Measurements from ENCODE around the gene CDKN1B. TPM values are rescaled to one million over a fixed set of nuclear protein-coding genes. Genes with fewer than 3 reads are reported as not detected.
A peak's percentile ranks its signal among the peaks of the same experiment; 100 is the strongest.

Gene CDKN1B
- total and polyA plus RNA-seq, 2 of the 13 experiments (the other 11 are each of a cell fraction or from before 2014, with no cell fraction given) = 20.1 to 37.2 TPM

- no peak for TF ChIP-seq NFAT5 (CRISPR knock-in tag; IDR thresholded peaks at IDR 0.05)
- TF ChIP-seq ZFAT (CRISPR knock-in tag; conservative IDR thresholded peaks at IDR 0.05) = no peak
- no peak for TF ChIP-seq ZNF232 (CRISPR knock-in tag; IDR thresholded peaks at IDR 0.05; ENCODE audit: borderline replicate concordance)
- TF ChIP-seq MYPOP (CRISPR knock-in tag; IDR thresholded peaks at IDR 0.05) = peak; percentile 85
- no peak for TF ChIP-seq SCMH1 (CRISPR knock-in tag; IDR thresholded peaks at IDR 0.05; ENCODE audit: borderline replicate concordance)
- TF ChIP-seq ZSCAN29 (CRISPR knock-in tag; conservative IDR thresholded peaks at IDR 0.05) = no peak
- no peak for TF ChIP-seq GABPA (IDR thresholded peaks at IDR 0.05; ENCODE audit: low read depth, low read length)
- TF ChIP-seq GABPA (CRISPR knock-in tag; IDR thresholded peaks at IDR 0.05; ENCODE audit: low read depth) = no peak
- TF ChIP-seq POLR2A (IDR thresholded peaks at IDR 0.05; ENCODE audit: insufficient read depth in 1 of 2, low read depth in 2 of 2, low read length in 2 of 2) = peak; percentile 30 to 58; a peak in 3 of 4 replicates
- TF ChIP-seq ZNF564 (CRISPR knock-in tag; IDR thresholded peaks at IDR 0.05) = peak; percentile 98
- no peak for TF ChIP-seq NCOA2 (CRISPR knock-in tag; IDR thresholded peaks at IDR 0.05)
- no peak for TF ChIP-seq MYNN (CRISPR knock-in tag; IDR thresholded peaks at IDR 0.05; ENCODE audit: low read depth)
- TF ChIP-seq ZNF407 (CRISPR knock-in tag; IDR thresholded peaks at IDR 0.05; ENCODE audit: not compliant biosample characterization) = no peak
- TF ChIP-seq TARDBP (CRISPR knock-in tag; IDR thresholded peaks at IDR 0.05) = no peak
These were observed 20.4 kb upstream of the CDKN1B start (continued) for GRCh38 chr12:12696562-12697383.
